Mesothelial cell of epicardium (in vitro differentiated cells): ENCODE data around the gene MESD. TPM values are rescaled to one million over a fixed set of nuclear protein-coding genes. Genes with fewer than 3 reads are reported as not detected.

Experiments
- DNase-seq, 2 experiments: peaks; one replicate each; pipeline ENCODE4 v3.0.0; 2021; ENCODE audit warnings: low spot score in 2 of 2; ENCODE audit not compliant: unreplicated experiment in 2 of 2
- H3K27ac Mint-ChIP-seq: 2 replicates; pipeline ENCODE4 v1.8.0; 2021; ENCODE audit warnings: mixed read lengths
- H3K27me3 Mint-ChIP-seq: 2 replicates; pipeline ENCODE4 v1.8.0; 2021; ENCODE audit warnings: low read depth, mixed read lengths
- H3K36me3 Mint-ChIP-seq: 2 replicates; pipeline ENCODE4 v1.8.0; 2021; ENCODE audit warnings: mixed read lengths
- H3K4me1 Mint-ChIP-seq: 2 replicates; pipeline ENCODE4 v1.8.0; 2021; ENCODE audit warnings: mixed read lengths
- H3K4me3 Mint-ChIP-seq: 2 replicates; pipeline ENCODE4 v1.8.0; 2021; ENCODE audit warnings: mild to moderate bottlenecking, moderate library complexity, mixed read lengths
- H3K9me3 Mint-ChIP-seq: 2 replicates; pipeline ENCODE4 v1.8.0; 2021; ENCODE audit warnings: mixed read lengths
- CTCF ChIP-seq: fragments of 200-600 bp; sonication (generic); IDR thresholded peaks from one replicate; pipeline ENCODE4 v1.5.0; 2021; ENCODE audit warnings: antibody characterized with exemption; ENCODE audit not compliant: unreplicated experiment
- microRNA-seq: library from miRNA; unstranded; fragments of <30 nt; microRNA quantifications from one replicate; pipeline ENCODE4 v1.2.0, GENCODE V29; 2021; ENCODE audit warnings: inconsistent platforms, mixed read lengths
- total RNA-seq: library from RNA; stranded (reverse); gene quantifications from 3 replicates; pipeline ENCODE4 v1.2.1, GENCODE V29; 2021

Gene MESD
- total RNA-seq, 1 donor from 2014 or later: 34.9 TPM

- TF ChIP-seq CTCF: no peak
- H3K27ac Mint-ChIP-seq: no peak overlapping the region
- H3K4me3 Mint-ChIP-seq: no peak overlapping the region
- no peak for DNase-seq
- no peaks in the 10 kb centered on the region for H3K27me3 Mint-ChIP-seq
- H3K4me1 Mint-ChIP-seq: peaks cover 15% of the 10 kb centered on the region
- peaks cover 10% of the 10 kb centered on the region for H3K9me3 Mint-ChIP-seq
- peaks cover 20% of the 10 kb centered on the region for H3K36me3 Mint-ChIP-seq
Observed at GRCh38 chr15:80906159-80906766, 83.4 kb downstream of the MESD start.

GRCh38 chr15:80904998-80905397 is 84.6 kb downstream of the MESD start:
- DNase-seq: no peak
- no peak for TF ChIP-seq CTCF
- Mint-ChIP-seq H3K9me3 (peaks cover 10% of the 10 kb centered on the region), H3K4me1 (peaks cover 15% of the 10 kb centered on the region), H3K4me3 (no peak overlapping the region), H3K27ac (no peak overlapping the region), H3K27me3 (no peaks in the 10 kb centered on the region), H3K36me3 (peaks cover 17% of the 10 kb centered on the region)

- DNase-seq: no peak
- Mint-ChIP-seq H3K4me3 (no peak overlapping the region), H3K9me3 (no peaks in the 10 kb centered on the region), H3K27ac (no peak overlapping the region), H3K27me3 (no peaks in the 10 kb centered on the region), H3K36me3 (peaks cover 4% of the 10 kb centered on the region), H3K4me1 (peaks cover 15% of the 10 kb centered on the region)
- no peak for TF ChIP-seq CTCF
Observed at GRCh38 chr15:80902298-80902801, 87.3 kb downstream of the MESD start.

GRCh38 chr15:80898040-80898439 is 91.6 kb downstream of the MESD start:
- no peak for DNase-seq
- H3K27ac Mint-ChIP-seq: no peak overlapping the region
- H3K4me3 Mint-ChIP-seq: no peak overlapping the region
- H3K36me3 Mint-ChIP-seq: peaks cover 10% of the 10 kb centered on the region
- peaks cover 14% of the 10 kb centered on the region for H3K9me3 Mint-ChIP-seq
- H3K4me1 Mint-ChIP-seq: peaks cover 3% of the 10 kb centered on the region
- no peak for TF ChIP-seq CTCF
- H3K27me3 Mint-ChIP-seq: no peaks in the 10 kb centered on the region

Small RNA genes lying within 50 kb of the gene (microRNA-seq; reads per million reads assigned to microRNA genes)
- not detected for gene MIR4514

Other genes with a start within 250 kb of the MESD start
- 0.70 to 1.2 TPM (median 0.83 TPM) in 3 replicates for gene CEMIP, start 210.4 kb downstream of the MESD start, total RNA-seq
- gene TLNRD1, start 11.1 kb upstream of the MESD start, total RNA-seq: 12.3 to 13.3 TPM (median 13.0 TPM) in 3 replicates
- not detected in 3 replicates for gene CFAP161, start 144.5 kb upstream of the MESD start, total RNA-seq
- 0.27 to 0.35 TPM (median 0.34 TPM) in 3 replicates for gene IL16, start 207.1 kb upstream of the MESD start, total RNA-seq